GM20431 (cell line): ENCODE data around the gene KIR3DL1.
"Not testable (repeated sequence)": the region's sequence is repeated elsewhere in the genome, so short reads cannot be mapped to it uniquely, and the experiment has no call there.

Source experiments
- in situ Hi-C: fragments of 300-500 bp; cut with MseI, MboI; formaldehyde crosslinking; loops from one replicate; pipeline ENCODE4 v1.15.0; 2020; ENCODE audit warnings: low sequenced_read_pairs; ENCODE audit not compliant: unreplicated experiment

The KIR3DL1 gene

GRCh38 chr19:54806516-54806838 lies 9.8 kb upstream of the KIR3DL1 start:
- in situ Hi-C loops = no loop called here

DNA sequence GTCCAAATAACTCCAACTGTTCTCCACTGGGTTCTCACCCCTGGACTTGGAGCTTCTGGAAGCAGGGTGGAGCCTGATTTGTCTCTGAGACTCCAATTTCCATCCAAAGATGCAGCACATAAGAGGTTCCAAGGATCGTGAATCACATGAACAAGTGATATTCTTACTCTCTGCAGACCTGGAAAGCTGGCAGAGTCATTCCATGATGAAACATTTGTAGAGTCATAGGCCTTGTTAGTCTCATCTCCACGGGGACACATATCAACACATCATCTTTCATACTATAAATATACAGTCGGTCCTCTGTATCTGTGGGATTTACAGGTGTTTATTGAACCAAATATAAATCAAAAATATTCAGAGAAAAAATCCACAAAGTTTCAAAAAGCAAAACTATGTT lies 1.7 kb upstream of the KIR3DL1 start:
- in situ Hi-C loops = not testable (repeated sequence)

- in situ Hi-C loops = no loop called here
Measured at GRCh38 chr19:54817670-54818536, 1.6 kb downstream of the KIR3DL1 start.

DNA sequence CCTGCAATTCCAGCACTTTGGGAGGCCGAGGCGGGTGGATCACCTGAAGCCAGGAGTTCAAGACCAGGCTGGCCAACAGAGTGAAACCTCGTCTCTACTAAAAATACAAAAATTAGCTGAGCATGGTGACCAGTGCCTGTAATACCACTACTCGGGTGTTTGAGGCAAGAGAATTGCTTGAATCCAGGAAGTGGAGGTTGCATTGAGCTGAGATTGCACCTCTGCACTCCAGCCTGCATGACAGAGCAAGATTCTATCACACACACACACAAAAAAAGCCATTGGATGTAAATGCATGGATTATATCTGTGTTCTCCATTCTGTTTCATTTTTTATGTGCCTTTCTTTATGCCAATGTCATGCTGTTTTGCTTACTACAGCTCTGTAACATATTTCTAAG lies 8.1 kb downstream of the KIR3DL1 start:
- in situ Hi-C loops = not testable (repeated sequence)

DNA sequence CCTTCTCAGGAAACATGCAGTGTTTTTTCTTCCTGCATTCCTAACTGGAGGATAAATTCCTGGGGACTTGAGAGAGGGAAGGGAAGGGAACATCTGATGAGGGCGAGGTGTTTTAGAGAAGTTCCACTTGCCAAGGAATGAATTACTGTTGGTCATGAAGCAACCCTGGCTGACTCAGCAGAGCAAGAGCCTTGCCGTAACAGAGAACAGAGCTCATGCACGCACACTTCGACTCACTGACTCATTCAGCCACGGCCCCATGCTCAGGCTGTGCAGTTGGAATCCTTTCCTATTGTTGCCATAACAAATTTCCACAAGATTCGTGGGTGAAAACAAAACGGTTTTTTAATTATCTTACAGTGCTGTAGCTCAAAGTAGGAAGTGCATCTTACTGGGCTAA lies 9.1 kb downstream of the KIR3DL1 start:
- in situ Hi-C loops = not testable (repeated sequence)

- in situ Hi-C loops = not testable (repeated sequence)
Measured at GRCh38 chr19:54828064-54828463, 11.8 kb downstream of the KIR3DL1 start.

GRCh38 chr19:54832496-54832895 lies 16.2 kb downstream of the KIR3DL1 start, which contains the start of gene KIR2DS4:
KIR2DS4 (plus strand) TSS chr19:54832676.
- in situ Hi-C loops = not testable (repeated sequence)

DNA sequence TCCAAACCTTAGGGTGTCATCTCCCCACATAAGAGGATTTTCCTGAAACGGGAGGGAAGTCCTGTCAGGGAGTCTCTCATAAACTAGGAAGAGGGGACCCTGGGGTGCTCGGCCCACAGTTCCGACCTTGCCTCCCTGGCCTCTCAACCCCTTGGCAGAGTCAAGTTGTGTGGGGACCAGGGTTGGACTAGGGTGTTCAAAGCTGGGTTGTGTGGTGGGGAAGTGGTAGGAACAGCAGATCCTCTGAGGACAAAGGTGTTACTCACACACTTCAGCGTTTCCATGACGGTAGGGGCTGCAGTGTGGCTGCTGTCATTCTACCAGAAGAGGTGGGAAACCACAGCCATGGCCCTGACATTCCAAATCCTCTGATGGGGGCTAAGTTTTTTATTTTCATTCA lies 18.9 kb downstream of the KIR3DL1 start:
- in situ Hi-C loops = not testable (repeated sequence)

- in situ Hi-C loops = not testable (repeated sequence)
Measured at GRCh38 chr19:54837522-54837921, 21.3 kb downstream of the KIR3DL1 start.

DNA sequence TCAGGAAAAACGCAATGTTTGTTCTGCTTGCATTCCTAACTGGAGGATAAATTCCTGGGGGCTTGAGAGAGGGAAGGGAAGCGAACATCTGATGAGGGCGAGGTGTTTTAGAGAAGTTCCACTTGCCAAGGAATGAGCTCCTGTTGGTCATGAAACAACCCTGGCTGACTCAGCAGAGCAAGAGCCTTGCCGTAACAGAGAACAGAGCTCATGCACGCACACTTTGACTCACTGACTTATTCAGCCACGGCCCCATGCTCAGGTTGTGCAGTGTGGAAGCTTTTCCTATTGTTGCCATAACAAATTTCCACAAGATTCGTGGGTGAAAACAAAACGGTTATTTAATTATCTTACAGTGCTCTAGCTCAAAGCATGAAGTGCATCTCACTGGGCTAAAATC lies 26.9 kb downstream of the KIR3DL1 start:
- in situ Hi-C loops = not testable (repeated sequence)

DNA sequence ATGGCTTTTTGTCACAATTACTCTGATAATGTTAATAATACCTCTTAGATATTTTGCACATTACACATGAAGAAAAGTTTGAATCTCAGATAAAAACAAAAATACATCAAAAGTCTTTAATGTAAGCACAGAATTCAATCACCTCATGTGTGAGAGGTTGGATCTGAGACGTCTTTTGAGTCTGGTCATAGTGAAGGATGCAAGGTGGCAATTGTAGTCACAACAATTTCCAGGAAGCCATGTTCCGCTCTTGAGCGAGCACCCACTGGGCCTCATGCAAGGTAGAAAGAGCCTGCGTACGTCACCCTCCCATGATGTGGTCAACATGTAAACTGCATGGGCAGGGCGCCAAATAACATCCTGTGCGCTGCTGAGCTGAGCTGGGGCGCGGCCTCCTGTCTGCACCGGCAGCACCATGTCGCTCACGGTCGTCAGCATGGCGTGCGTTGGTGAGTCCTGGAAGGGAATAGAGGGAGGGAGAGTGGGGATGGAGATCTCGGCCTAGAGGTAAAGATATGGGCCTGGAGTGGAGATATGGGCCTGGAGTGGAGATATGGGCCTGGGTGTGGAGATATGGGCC lies 33.9 kb downstream of the KIR3DL1 start, which contains the start of gene KIR3DL2:
Gene KIR3DL2 (plus strand): TSS at position 383 of the 580 bp plus-strand sequence. CDS start 33 bp downstream, at position 416.
- in situ Hi-C loops = not testable (repeated sequence)

DNA sequence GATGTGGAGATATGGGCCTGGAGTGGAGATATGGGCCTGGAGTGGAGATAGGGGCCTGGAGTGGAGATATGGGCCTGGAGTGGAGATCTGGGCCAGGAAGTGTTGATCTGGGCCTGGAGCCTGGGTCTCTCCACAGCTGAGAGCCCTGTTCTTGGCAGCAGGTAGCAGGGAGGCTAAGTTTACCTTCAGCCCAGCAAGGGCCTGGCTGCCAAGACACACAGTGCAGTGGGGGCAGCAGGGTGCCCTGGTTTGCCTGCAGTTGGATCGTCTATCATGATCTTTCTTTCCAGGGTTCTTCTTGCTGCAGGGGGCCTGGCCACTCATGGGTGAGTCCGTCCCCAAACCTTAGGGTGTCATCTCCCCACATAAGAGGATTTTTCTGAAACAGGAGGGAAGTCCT lies 34.7 kb downstream of the KIR3DL1 start:
- in situ Hi-C loops = no loop called here

DNA sequence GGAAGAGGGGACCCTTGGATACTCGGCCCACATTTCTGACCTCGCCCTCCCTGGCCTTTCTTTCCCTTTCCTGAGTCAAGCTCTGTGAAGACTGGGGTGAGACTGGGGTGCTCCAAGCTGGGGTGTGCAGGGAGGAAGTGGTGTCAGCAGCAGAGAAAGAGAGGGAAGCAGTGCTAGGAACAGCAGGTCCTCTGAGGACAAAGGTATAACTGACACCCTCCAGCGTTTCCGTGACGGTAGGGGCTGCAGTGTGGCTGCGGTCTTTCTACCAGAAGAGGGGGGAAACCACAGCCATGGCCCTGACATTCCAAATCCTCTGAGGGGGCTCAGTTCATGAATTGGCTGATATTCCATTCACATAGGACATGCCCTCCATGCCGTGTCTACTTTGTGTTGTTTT lies 35.1 kb downstream of the KIR3DL1 start:
- in situ Hi-C loops = no loop called here

DNA sequence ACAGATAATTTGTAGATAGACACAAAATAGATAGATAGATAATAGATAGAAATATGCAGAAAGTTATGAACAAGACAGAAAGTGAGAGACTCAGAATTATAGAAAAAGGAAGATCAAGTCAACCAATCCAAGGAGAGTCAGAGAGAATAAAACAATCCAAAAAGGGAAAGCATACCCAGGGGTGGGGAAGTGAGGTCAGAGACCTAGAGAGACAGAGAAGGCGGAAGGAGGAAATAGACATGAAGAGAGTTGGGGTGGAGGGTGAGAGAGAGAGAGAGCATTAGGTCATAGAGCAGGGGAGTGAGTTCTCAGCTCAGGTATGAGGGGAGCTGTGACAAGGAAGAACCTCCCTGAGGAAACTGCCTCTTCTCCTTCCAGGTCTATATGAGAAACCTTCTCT lies 39.0 kb downstream of the KIR3DL1 start:
- in situ Hi-C loops = not testable (repeated sequence)

DNA sequence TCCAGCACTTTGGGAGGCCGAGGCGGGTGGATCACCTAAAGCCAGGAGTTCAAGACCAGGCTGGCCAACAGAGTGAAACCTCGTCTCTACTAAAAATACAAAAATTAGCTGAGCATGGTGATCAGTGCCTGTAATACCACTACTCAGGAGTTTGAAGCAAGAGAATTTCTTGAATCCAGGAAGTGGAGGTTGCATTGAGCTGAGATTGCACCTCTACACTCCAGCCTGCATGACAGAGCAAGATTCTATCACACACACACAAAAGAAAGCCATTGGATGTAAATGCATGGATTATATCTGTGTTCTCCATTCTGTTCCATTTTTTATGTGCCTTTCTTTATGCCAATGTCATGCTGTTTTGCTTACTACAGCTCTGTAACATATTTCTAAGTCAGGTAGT lies 42.2 kb downstream of the KIR3DL1 start:
- in situ Hi-C loops = not testable (repeated sequence)

- in situ Hi-C loops = not testable (repeated sequence)
Measured at GRCh38 chr19:54859421-54859820, 43.2 kb downstream of the KIR3DL1 start.

- in situ Hi-C loops = not testable (repeated sequence)
Measured at GRCh38 chr19:54863459-54863858, 47.2 kb downstream of the KIR3DL1 start.

- in situ Hi-C loops = no loop called here
Measured at GRCh38 chr19:54871696-54872095, 55.4 kb downstream of the KIR3DL1 start.

DNA sequence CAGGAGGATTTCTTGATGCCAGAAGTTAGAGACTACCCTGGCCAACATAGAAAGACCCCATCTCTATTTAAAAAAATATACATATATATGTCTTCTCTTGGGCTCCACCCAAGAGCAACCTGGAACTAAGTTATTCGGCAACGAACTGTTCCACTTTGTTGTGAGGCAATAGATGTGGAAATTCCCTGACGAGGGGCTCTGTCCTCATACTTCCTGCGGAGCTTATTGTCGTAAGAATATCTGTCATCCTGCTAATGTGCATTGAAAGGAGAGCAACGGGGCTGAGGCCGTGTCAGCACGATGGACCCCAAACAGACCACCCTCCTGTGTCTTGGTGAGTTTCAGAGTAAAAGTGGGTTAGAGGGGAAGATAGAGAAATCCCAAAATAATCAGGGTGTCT lies 57.7 kb downstream of the KIR3DL1 start, which contains the start of gene FCAR:
Gene FCAR (plus strand): TSS at position 246 of the 400 bp plus-strand sequence. CDS start 55 bp downstream, at position 301.
- in situ Hi-C loops = no loop called here

GRCh38 chr19:54875506-54875905 lies 59.2 kb downstream of the KIR3DL1 start:
- in situ Hi-C loops = no loop called here

DNA sequence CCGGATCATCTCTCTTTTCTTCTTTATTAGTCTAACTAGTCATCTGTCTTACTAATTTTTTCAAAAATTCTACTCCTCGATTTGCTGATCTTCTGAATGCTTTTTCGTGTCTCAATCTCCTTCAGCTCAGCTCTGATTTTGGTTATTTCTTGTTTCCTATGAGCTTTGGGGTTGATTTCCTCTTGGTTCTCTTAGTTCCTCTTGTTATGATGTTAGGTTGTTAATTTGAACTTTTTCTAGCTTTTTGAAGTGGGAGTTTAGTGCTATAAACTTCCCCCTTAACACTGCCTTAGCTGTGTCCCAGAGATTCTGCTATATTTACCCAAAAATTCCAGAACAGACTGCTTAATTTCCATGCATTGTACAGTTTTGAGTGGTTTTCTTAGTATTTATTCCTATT lies 61.2 kb downstream of the KIR3DL1 start:
- in situ Hi-C loops = no loop called here
